Measurements from ENCODE around the gene VGLL2. TPM values are rescaled to one million over a fixed set of nuclear protein-coding genes. Genes with fewer than 3 reads are reported as not detected.
"Not testable (repeated sequence)": the region's sequence is repeated elsewhere in the genome, so short reads cannot be mapped to it uniquely, and the experiment has no call there.

Gene VGLL2
- total RNA-seq, 6 donors from 2014 or later, result not detected

DNA sequence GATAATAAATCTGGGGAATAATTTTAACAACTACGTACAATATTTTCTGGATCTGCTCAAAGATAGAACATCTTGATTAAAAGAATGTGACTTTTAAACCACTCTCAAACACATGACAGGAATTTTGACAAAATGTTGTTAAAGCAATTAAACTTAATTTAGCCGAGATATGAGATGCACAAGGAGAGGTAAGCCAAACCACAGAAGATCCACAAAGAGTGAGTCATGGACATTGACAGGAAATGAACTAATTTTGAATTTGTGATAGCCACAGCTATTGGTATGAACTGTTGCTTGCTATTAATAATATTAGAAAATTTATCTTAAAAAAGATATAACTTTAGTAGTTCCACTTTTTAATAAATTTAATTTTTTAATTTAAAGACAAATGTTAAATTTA, 27.8 kb upstream of the VGLL2 start:
- DNase-seq (no peak), ATAC-seq (ENCODE audit: low FRiP score in 2 of 2) (no peak)
- no peaks in the 10 kb centered on the region for H3K9me3 ChIP-seq
- H3K27me3 ChIP-seq, result no peaks in the 10 kb centered on the region
- 77 to 84% methylated on average over 2 of the region's 2 CpGs for WGBS, 2 donors
- no peak overlapping the region for H3K4me3 ChIP-seq
- TF ChIP-seq, protein P1, sequence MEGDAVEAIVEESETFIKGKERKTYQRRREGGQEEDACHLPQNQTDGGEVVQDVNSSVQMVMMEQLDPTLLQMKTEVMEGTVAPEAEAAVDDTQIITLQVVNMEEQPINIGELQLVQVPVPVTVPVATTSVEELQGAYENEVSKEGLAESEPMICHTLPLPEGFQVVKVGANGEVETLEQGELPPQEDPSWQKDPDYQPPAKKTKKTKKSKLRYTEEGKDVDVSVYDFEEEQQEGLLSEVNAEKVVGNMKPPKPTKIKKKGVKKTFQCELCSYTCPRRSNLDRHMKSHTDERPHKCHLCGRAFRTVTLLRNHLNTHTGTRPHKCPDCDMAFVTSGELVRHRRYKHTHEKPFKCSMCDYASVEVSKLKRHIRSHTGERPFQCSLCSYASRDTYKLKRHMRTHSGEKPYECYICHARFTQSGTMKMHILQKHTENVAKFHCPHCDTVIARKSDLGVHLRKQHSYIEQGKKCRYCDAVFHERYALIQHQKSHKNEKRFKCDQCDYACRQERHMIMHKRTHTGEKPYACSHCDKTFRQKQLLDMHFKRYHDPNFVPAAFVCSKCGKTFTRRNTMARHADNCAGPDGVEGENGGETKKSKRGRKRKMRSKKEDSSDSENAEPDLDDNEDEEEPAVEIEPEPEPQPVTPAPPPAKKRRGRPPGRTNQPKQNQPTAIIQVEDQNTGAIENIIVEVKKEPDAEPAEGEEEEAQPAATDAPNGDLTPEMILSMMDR (IDR thresholded peaks at IDR 0.05), result no peak
- TF ChIP-seq POLR2A (IDR thresholded peaks at IDR 0.05) (no peak), EP300 (IDR thresholded peaks at IDR 0.05) (no peak), POLR2AphosphoS5 (IDR thresholded peaks at IDR 0.05) (no peak)
- no peaks in the 10 kb centered on the region for H3K36me3 ChIP-seq
- no peak overlapping the region for H3K27ac ChIP-seq
- H3K4me1 ChIP-seq, result no peaks in the 10 kb centered on the region

DNA sequence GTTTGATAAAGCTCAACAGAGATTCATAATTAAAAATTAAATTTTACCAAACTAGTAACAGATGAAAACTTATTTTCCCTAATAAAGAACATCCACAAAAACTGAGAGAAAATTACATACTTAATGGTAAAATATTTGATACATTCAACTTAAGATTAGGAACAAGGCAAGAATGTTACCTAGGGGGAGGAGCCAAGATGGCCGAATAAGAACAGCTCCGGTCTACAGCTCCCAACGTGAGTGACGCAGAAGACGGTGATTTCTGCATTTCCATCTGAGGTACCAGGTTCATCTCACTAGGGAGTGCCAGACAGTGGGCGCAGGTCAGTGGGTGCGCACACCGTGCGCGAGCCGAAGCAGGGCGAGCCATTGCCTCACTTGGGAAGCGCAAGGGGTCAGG, 20.8 kb upstream of the VGLL2 start:
- ATAC-seq (ENCODE audit: low FRiP score in 2 of 2); H3K9me3 ChIP-seq; H3K4me3 ChIP-seq; H3K27me3 ChIP-seq; H3K36me3 ChIP-seq; H3K27ac ChIP-seq; H3K4me1 ChIP-seq; DNase-seq: not testable (repeated sequence)
- WGBS, 2 donors, result 68 to 83% methylated on average over 8 to 13 of the region's 13 CpGs

DNA sequence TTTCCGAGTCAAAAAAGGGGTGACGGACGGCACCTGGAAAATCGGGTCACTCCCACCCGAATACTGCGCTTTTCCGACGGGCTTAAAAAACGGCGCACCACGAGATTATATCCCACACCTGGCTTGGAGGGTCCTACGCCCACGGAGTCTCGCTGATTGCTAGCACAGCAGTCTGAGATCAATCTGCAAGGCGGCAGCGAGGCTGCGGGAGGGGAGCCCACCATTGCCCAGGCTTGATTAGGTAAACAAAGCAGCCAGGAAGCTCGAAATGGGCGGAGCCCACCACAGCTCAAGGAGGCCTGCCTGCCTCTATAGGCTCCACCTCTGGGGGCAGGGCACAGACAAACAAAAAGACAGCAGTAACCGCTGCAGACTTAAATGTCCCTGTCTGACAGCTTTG, 20.4 kb upstream of the VGLL2 start:
- H3K4me1 ChIP-seq; H3K27ac ChIP-seq; ATAC-seq (ENCODE audit: low FRiP score in 2 of 2); H3K4me3 ChIP-seq; H3K27me3 ChIP-seq; H3K9me3 ChIP-seq; H3K36me3 ChIP-seq: not testable (repeated sequence)
- WGBS, 2 donors, result 91 to 93% methylated on average over 18 to 20 of the region's 20 CpGs
- DNase-seq, result peak in 1 of 2 donors; percentile 51

DNA sequence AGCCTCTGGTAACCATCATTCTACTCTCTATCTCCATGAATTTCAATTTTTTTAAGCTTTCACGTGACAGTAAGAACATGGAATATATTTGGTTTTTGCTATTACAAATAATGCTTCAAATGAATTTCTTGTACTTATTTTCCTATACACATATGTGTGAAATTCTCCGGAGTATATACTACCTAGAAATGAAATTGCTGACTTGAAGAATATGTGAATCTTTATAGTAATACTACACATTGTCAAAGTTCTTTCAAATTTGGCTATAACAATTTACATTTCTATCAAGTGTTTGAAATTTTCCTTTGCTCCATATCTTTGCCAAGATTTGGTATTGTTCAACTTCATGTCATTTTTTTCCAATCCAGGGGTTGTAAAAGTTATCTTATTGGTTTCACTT, 11.6 kb upstream of the VGLL2 start:
- DNase-seq, result no peak
- no peaks in the 10 kb centered on the region for H3K36me3 ChIP-seq
- no peak overlapping the region for H3K27ac ChIP-seq
- TF ChIP-seq POLR2AphosphoS5 (IDR thresholded peaks at IDR 0.05) (no peak), EP300 (IDR thresholded peaks at IDR 0.05) (no peak), POLR2A (IDR thresholded peaks at IDR 0.05) (no peak)
- TF ChIP-seq, protein P1 (IDR thresholded peaks at IDR 0.05), result no peak
- WGBS, 2 donors, result 84 to 85% methylated on average over 2 of the region's 2 CpGs
- H3K4me3 ChIP-seq, result no peak overlapping the region
- no peaks in the 10 kb centered on the region for H3K9me3 ChIP-seq
- H3K4me1 ChIP-seq, result no peaks in the 10 kb centered on the region
- ATAC-seq (ENCODE audit: low FRiP score in 2 of 2), result no peak
- H3K27me3 ChIP-seq, result no peaks in the 10 kb centered on the region

DNA sequence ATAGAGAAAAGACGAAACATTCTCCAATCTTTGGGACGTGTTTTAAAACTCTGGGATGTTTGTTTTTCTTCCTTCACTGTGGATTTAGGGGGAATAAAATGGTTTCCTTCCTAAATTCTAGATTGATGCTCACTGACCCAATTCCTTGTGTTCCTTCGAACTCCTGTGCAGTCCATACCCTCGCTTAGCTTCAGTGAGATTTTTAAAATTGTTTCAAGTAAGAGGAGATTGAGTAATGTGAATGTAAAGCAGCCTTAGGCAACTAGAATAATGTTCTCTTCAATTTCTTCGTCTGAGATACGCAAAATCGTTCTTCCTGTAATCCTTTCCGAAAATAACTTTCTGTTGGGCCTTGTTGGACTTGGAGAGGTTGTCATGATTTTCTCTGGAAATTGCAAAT, 2.6 kb upstream of the VGLL2 start:
- Histone ChIP-seq H3K4me1 (peaks cover 12 to 25% (median 23%) of the 10 kb centered on the region in 4 donors), H3K27ac (no peak overlapping the region), H3K36me3 (no peaks in the 10 kb centered on the region), H3K4me3 (no peak overlapping the region), H3K9me3 (no peaks in the 10 kb centered on the region), H3K27me3 (peaks cover 0 to 49% (median 15%) of the 10 kb centered on the region in 4 donors)
- no peak for DNase-seq
- WGBS, 2 donors, result 28 to 46% methylated on average over 8 of the region's 8 CpGs
- ATAC-seq (ENCODE audit: low FRiP score in 2 of 2), result no peak
- TF ChIP-seq, protein P1 (IDR thresholded peaks at IDR 0.05), result no peak
- TF ChIP-seq POLR2AphosphoS5 (IDR thresholded peaks at IDR 0.05) (no peak), EP300 (IDR thresholded peaks at IDR 0.05) (no peak), POLR2A (IDR thresholded peaks at IDR 0.05) (no peak)

DNA sequence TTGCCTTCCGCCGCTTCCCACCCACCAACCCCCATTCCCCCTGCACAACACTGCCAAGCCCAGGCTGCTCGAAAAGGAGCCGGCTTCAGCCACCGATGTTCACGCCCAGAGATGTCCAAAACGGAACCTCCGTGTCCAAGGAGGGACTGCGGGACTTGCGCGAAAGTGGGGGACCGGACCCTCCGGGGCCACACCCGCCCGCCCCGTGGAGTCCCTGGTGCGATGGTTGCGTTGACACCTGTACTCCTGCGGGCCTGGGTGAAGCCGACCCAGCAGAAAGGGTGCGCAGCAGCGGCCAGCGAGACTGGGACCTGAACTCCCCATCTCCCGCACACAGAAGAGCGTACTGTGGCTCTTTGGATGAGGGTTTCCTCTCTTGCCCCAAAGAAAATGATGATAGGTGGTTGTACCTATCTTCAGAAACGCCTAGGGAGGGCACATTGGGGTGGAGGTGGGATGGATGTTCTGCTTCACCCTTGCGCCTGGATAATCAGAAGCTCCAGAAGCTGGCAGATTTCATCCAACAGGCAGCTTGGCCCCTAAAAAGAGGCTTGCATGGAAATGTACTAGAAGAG, 1.9 kb upstream of the VGLL2 start:
- H3K27ac ChIP-seq, result no peak overlapping the region
- no peaks in the 10 kb centered on the region for H3K36me3 ChIP-seq
- TF ChIP-seq POLR2AphosphoS5 (IDR thresholded peaks at IDR 0.05), result no peak
- TF ChIP-seq, protein P1 (IDR thresholded peaks at IDR 0.05), result no peak
- TF ChIP-seq EP300 (IDR thresholded peaks at IDR 0.05), result no peak
- TF ChIP-seq POLR2A (IDR thresholded peaks at IDR 0.05), result no peak
- WGBS, 2 donors, result 12 to 16% methylated on average over 24 to 27 of the region's 27 CpGs
- no peaks in the 10 kb centered on the region for H3K9me3 ChIP-seq
- no peak overlapping the region for H3K4me3 ChIP-seq
- DNase-seq (peak in 1 of 2 donors; percentile 66), ATAC-seq (ENCODE audit: low FRiP score in 2 of 2) (no peak)
- H3K4me1 ChIP-seq, result peaks cover 12 to 25% (median 23%) of the 10 kb centered on the region in 4 donors
- peaks cover 0 to 55% (median 19%) of the 10 kb centered on the region in 4 donors for H3K27me3 ChIP-seq
